Mammary epithelial cell (primary cell): Measurements from ENCODE around the gene PNPLA3.

Experiments used
- EZH2 ChIP-seq: IDR thresholded peaks from 2 replicates; pipeline ENCODE4 v1.6.1; 2012; ENCODE audit warnings: low read length, inconsistent platforms, borderline replicate concordance
- TF ChIP-seq, protein P1 (sequence below), 2 donors: IDR thresholded peaks in 1 of 2; conservative IDR thresholded peaks in 1 of 2; 2 replicates each; pipeline ENCODE4 v1.5.1; 2011 to 2012; ENCODE audit warnings: inconsistent platforms in 2 of 2, low read length in 2 of 2, mild to moderate bottlenecking in 2 of 2, control low read depth in 1 of 2, low read depth in 1 of 2; ENCODE audit not compliant: insufficient read depth in 1 of 2; ENCODE audit errors: extremely low read depth in 1 of 2

DNA sequence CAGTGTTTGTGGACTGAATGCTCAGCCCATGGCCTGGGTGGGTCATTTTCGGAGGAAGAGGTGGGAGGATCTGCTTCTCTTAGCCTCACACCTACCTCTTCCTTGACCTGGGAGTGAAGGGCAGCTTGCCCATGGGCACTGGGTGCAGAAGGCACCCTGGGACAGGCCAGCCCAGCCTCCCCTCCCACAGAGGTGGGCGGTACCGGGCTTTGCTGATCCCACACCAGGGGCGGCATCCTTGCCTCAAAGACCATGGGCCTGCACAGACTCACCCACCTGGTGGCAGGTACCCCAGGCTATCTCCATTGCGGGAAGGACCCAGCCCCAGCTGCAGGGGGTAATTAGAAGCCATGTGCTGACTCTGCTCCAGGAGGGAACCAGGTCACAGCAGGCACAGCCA, 30.3 kb upstream of the PNPLA3 start:
- TF ChIP-seq EZH2: no peak
- TF ChIP-seq, protein P1, sequence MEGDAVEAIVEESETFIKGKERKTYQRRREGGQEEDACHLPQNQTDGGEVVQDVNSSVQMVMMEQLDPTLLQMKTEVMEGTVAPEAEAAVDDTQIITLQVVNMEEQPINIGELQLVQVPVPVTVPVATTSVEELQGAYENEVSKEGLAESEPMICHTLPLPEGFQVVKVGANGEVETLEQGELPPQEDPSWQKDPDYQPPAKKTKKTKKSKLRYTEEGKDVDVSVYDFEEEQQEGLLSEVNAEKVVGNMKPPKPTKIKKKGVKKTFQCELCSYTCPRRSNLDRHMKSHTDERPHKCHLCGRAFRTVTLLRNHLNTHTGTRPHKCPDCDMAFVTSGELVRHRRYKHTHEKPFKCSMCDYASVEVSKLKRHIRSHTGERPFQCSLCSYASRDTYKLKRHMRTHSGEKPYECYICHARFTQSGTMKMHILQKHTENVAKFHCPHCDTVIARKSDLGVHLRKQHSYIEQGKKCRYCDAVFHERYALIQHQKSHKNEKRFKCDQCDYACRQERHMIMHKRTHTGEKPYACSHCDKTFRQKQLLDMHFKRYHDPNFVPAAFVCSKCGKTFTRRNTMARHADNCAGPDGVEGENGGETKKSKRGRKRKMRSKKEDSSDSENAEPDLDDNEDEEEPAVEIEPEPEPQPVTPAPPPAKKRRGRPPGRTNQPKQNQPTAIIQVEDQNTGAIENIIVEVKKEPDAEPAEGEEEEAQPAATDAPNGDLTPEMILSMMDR (conservative IDR thresholded peaks at IDR 0.05 in 1 of 2, IDR thresholded peaks at IDR 0.05 in 1 of 2; ENCODE audit: extremely low read depth in 1 of 2, insufficient read depth in 1 of 2, low read depth in 1 of 2, low read length in 2 of 2): no peak
